HG03039 (cell line): Measurements from ENCODE around the gene MALL.
"Not testable (repeated sequence)": the region's sequence is repeated elsewhere in the genome, so short reads cannot be mapped to it uniquely, and the experiment has no call there.

Source experiments
- ATAC-seq: cut with Tn5 transposase; IDR thresholded peaks from one replicate; pipeline ENCODE4 v1.9.1; 2021; ENCODE audit warnings: mild to moderate bottlenecking, moderate library complexity; ENCODE audit not compliant: unreplicated experiment

The MALL gene

DNA sequence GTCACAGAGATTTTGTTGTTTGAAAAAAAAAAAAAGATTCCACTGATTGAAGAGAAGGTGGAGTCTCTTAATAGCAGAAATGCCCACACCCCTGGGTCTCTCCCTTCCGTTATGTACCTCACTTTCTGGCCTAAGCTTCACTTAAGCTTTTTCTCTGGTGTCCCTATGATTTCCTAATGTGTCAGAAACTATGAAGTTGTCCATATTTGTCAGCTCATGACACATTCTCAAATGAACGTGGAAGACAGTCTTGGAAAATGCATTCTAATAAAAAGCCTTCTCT, 5.4 kb upstream of the MALL start:
- no peak for ATAC-seq

DNA sequence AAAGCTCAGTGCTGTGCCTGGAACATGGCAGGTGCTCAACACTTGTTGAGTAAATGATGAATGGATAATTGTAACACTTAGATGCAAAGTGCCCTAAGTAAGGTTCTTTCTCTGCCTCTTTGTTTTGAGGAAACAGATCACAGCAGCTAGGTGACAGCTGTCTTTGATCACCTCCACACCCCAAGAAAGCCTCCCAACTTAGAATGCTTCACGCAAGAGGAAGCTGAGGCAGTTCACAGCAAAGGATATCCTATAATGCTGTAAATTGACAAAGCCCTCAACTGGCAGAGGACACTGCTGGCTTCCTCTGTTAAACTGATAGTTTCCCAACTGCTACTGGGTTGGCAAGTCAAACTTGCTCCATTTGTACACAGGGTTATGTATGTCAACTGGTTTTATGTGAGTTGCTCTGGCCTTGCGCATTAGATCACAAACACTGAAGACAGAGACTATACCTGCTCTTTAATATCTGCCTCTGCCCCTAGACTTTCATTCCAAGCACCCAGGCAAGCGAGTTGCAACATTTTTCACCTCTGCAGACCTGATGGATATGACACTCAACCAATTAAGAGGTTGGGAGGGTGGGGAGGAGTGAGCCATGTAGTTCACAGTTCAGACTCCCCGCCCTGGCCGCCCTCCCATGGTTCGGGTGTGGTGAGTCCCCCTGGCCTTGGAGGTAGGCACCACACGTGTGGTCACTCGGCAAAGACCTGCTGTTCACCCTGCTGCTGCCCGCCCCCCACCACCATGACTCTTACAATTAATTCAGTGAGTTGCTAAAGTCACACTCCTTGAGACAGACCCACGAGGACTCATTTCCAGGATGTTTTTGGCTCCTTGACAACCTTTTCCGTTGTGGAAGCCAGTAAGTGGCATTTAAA, 4.8 kb upstream of the MALL start:
- no peak for ATAC-seq

GRCh38 chr2:110116033-110116710, 550 bp upstream of the MALL start:
- no peak for ATAC-seq

- ATAC-seq, result no peak
These were observed 779 bp downstream of the MALL start for GRCh38 chr2:110114831-110115255.

GRCh38 chr2:110113961-110114591, 1.5 kb downstream of the MALL start:
- no peak for ATAC-seq

GRCh38 chr2:110108291-110108690, 7.3 kb downstream of the MALL start:
- ATAC-seq, result not testable (repeated sequence)

GRCh38 chr2:110107092-110108079, 8.2 kb downstream of the MALL start:
- ATAC-seq, result no peak

DNA sequence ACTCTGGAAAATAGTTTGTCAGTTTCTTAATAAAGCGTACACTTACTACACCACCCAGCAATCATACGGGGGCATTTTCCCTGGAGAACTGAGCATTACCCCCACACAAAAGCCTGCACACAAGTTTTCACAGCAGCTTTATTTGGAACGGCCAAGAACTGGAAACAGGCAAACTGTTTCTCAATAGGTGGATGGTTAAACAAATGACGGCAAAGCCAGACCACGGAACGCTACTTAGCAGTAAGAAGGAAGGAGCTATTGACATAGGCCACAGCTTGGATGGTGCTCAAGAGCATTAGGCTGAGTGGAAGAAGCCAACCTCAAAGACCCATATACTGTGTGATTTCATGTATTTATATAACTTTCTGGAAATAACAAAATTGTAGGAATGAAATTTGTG, 9.0 kb downstream of the MALL start:
- ATAC-seq, result no peak

- ATAC-seq, result no peak
These were observed 9.8 kb downstream of the MALL start for GRCh38 chr2:110105608-110106467.

GRCh38 chr2:110105183-110105582, 10.4 kb downstream of the MALL start:
- no peak for ATAC-seq

- ATAC-seq, result no peak
These were observed 11.4 kb downstream of the MALL start for GRCh38 chr2:110104025-110104771.

DNA sequence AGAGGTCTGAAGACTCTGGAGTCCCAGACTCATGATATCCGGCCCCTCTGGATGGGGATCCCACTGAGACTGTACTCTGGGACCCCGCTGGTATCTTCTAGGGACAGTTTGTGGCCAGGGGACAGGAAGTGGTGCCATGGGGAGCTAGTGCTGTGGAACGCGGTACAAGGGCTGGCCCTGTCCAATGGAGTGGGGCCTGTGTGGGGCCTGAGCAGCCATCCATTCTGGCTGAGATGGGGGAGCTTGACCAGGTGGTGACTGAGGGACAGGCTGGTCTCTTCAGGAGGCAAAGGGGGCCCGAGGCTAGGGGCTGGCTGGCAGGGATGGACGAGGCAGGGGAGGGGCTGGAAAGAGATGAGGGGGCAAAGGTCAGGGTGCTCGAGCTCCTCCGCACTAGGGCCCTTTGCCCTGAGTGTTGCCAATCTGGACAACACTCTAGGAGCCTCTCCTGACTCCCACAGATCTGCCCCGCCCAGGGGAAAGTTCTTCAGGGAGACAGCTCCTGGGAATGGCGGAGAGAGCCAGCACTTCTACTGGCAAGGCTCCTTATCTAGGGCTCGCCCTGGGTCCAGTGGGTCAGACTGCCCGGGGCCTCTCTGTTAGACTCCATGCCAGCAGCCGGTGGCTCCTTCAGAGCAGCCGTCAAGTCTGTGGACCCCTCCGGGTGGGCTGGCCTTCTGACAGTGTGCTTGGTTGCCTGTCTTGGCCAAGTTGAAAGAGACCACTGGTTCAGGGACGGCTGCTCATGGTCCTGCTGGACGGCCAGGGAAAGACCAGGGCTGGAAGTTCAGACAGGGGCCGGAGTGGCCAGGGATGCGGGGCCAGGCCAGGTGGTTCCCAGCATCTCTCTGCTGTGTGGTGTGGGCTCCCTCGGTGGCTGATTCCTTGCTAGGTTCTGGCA, 12.3 kb downstream of the MALL start:
- no peak for ATAC-seq

- no peak for ATAC-seq
These were observed 13.5 kb downstream of the MALL start for GRCh38 chr2:110101901-110102803.

GRCh38 chr2:110101280-110101844, 14.3 kb downstream of the MALL start:
- ATAC-seq, result no peak

GRCh38 chr2:110100880-110101279, 14.7 kb downstream of the MALL start:
- not testable (repeated sequence) for ATAC-seq

GRCh38 chr2:110100480-110100879, 15.1 kb downstream of the MALL start:
- ATAC-seq, result no peak
